Adipocyte (in vitro differentiated cells): ENCODE results near the gene SHB.

Source experiments
- DNase-seq: peaks from one replicate; pipeline ENCODE4 v3.0.0-alpha.2; 2015; ENCODE audit warnings: low read depth
- H3K27me3 ChIP-seq: replicated peaks from 2 replicates; pipeline ENCODE4 v1.7.0; 2013; ENCODE audit warnings: mild to moderate bottlenecking, low read length, moderate library complexity; ENCODE audit not compliant: control insufficient read depth, insufficient read depth
- H3K36me3 ChIP-seq: 2 replicates; pipeline ENCODE4 v1.7.0; 2013; ENCODE audit warnings: low read length, mild to moderate bottlenecking, moderate library complexity; ENCODE audit not compliant: control insufficient read depth, insufficient read depth, severe bottlenecking
- H3K4me1 ChIP-seq: 2 replicates; pipeline ENCODE4 v1.7.0; 2013; ENCODE audit warnings: mild to moderate bottlenecking, low read length, moderate library complexity; ENCODE audit not compliant: control insufficient read depth, insufficient read depth
- H3K4me3 ChIP-seq: 2 replicates; pipeline ENCODE4 v1.7.0; 2013; ENCODE audit warnings: mild to moderate bottlenecking, low read length, moderate library complexity
- H3K9ac ChIP-seq: 2 replicates; pipeline ENCODE4 v1.7.0; 2013; ENCODE audit warnings: mild to moderate bottlenecking, low read length, moderate library complexity
- H3K9me3 ChIP-seq: 2 replicates; pipeline ENCODE4 v1.7.0; 2013; ENCODE audit warnings: mild to moderate bottlenecking, low read length, moderate library complexity; ENCODE audit not compliant: control insufficient read depth

SHB gene

DNA sequence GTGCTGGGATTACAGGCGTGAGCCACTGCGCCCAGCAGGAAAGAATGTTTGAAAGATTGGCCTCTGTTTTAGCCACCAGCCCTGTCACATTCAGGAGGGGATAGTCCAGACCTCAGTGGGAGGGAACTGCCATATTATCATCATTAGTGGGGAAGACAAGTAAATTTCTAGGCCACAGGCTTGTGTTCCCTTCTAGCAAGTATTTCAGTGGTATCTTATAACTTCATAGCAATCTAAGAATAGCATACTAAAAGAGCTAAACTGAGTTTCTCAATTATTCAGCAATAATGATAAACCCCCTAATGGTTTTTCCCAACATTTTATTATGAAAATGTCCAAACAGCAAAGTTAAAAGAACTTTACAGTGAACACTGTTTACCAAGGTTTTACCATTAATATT is 195.1 kb downstream of the SHB start:
- Histone ChIP-seq H3K27me3 (no peaks in the 10 kb centered on the region), H3K9ac (no peak overlapping the region), H3K4me1 (no peaks in the 10 kb centered on the region), H3K36me3 (peaks cover 36% of the 10 kb centered on the region), H3K4me3 (no peak overlapping the region), H3K9me3 (peaks cover 5% of the 10 kb centered on the region)
- DNase-seq: no peak

DNA sequence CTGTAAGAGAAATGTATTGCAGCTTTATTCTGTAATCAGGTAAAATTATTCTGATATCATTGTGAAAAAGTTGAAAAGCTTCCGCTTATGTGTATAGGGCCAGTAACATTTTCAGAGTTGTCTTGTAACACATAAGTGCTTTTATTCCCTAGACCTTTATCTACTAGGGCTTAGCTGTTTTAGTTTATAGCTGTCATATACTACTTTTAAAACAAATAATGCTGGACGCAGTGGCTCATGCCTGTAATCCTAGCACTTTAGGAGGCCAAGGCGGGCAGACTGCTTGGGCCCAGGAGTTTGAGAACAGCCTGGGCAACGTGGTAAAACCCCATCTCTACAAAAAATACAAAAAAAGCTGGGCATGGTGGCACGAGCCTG is 198.2 kb downstream of the SHB start:
- H3K4me3 ChIP-seq: no peak overlapping the region
- peaks cover 7% of the 10 kb centered on the region for H3K36me3 ChIP-seq
- no peak for DNase-seq
- no peaks in the 10 kb centered on the region for H3K9me3 ChIP-seq
- no peaks in the 10 kb centered on the region for H3K4me1 ChIP-seq
- H3K27me3 ChIP-seq: no peaks in the 10 kb centered on the region
- no peak overlapping the region for H3K9ac ChIP-seq

DNA sequence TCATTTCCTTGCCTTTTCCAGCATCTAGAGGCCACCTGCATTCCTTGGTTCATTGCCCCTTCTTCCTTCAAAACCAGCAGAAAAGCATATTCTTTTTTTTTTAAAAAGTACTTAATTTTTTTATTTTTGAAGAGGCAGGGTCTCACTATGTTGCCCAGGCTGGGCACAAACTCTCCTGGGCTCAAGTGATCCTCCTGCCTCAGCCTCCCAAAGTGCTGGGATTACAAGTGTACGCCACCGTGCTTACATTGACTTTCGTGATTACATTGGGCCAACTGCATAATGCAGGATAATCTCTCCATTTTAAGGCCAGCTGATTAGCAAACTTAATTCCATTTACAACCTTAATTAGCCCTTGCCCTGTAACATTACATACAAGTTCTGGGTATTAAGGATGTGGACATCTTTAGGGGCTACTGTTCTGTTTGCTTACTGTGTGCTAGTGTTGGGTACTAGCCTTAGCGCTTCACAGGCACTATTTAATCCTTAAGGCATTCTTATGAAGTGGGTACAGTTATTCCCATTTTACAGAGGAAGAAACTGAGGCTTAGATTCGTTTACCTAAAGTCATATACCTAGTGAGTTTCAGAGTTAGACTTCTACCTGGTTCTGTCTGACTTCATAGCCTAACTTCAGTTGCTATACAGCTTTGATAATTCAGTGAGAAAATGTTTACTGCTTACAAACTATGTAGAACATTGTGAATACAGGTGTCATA is 198.8 kb downstream of the SHB start:
- no peak for DNase-seq
- Histone ChIP-seq H3K36me3 (peaks cover 7% of the 10 kb centered on the region), H3K9ac (no peak overlapping the region), H3K27me3 (no peaks in the 10 kb centered on the region), H3K9me3 (no peaks in the 10 kb centered on the region), H3K4me1 (no peaks in the 10 kb centered on the region), H3K4me3 (no peak overlapping the region)
